Naive thymus-derived CD4-positive, alpha-beta T cell (primary cell): Measurements from ENCODE around the gene TAAR1. TPM values are rescaled to one million over a fixed set of nuclear protein-coding genes. Genes with fewer than 3 reads are reported as not detected.
"Not testable (repeated sequence)": the region's sequence is repeated elsewhere in the genome, so short reads cannot be mapped to it uniquely, and the experiment has no call there.

Experiments
- ATAC-seq: fragments of 150-1000 bp; cut with Tn5 transposase; 2 replicates; pipeline ENCODE4 v1.10.0; 2021; ENCODE audit warnings: mild to moderate bottlenecking, moderate library complexity
- CTCF ChIA-PET: fragments of 350-600 bp; sonication (Branson Sonifier 250); formaldehyde crosslinking; loops from one replicate; lab custom pipeline; 2021; ENCODE audit warnings: antibody characterized with exemption; lab: Charles Lee
- POLR2A ChIA-PET: fragments of 350-600 bp; sonication (Branson Sonifier 250); formaldehyde crosslinking; loops from one replicate; lab custom pipeline; 2021; ENCODE audit warnings: antibody characterized with exemption, inconsistent platforms; lab: Charles Lee
- DNase-seq, 9 donors: peaks; one replicate each; pipeline versions ENCODE4 v3.0.0 to v3.0.0-alpha.2; 2020 to 2022; ENCODE audit warnings: mixed read lengths in 1 of 9
- H3K27ac ChIP-seq: one replicate; pipeline ENCODE4 v1.7.0; 2013; ENCODE audit warnings: mild to moderate bottlenecking, low read depth, low read length, moderate library complexity
- H3K27me3 ChIP-seq, 2 donors: one replicate each; pipeline ENCODE4 v1.7.0; 2013; ENCODE audit warnings: low read length in 2 of 2, mild to moderate bottlenecking in 2 of 2, moderate library complexity in 2 of 2; ENCODE audit not compliant: control insufficient read depth in 2 of 2, insufficient read depth in 2 of 2
- H3K36me3 ChIP-seq, 3 experiments: 1 replicate in 2 of 3; 2 replicates in 1 of 3; pipeline ENCODE4 v1.7.0; 2013; ENCODE audit warnings: low read length in 3 of 3, mild to moderate bottlenecking in 3 of 3, moderate library complexity in 1 of 3; ENCODE audit not compliant: insufficient read depth in 3 of 3, control insufficient read depth in 2 of 3
- H3K4me1 ChIP-seq, 2 donors: one replicate each; pipeline ENCODE4 v1.7.0; 2013; ENCODE audit warnings: low read length in 2 of 2, mild to moderate bottlenecking in 2 of 2, moderate library complexity in 1 of 2; ENCODE audit not compliant: control insufficient read depth in 2 of 2, insufficient read depth in 2 of 2
- H3K4me3 ChIP-seq: 2 replicates; pipeline ENCODE4 v1.7.0; 2013; ENCODE audit warnings: mild to moderate bottlenecking, low read length
- H3K9me3 ChIP-seq, 3 experiments: 1 replicate in 2 of 3; 2 replicates in 1 of 3; pipeline ENCODE4 v1.7.0; 2013; ENCODE audit warnings: low read length in 3 of 3; ENCODE audit not compliant: control insufficient read depth in 2 of 3
- H3K27ac Mint-ChIP-seq, 9 donors: one replicate each; pipeline ENCODE4 v1.8.0; 2020 to 2022; ENCODE audit warnings: mixed read lengths in 9 of 9, mild to moderate bottlenecking in 8 of 9, moderate library complexity in 5 of 9, inconsistent platforms in 2 of 9
- H3K27me3 Mint-ChIP-seq, 5 donors: one replicate each; pipeline ENCODE4 v1.8.0; 2021 to 2022; ENCODE audit warnings: mixed read lengths in 5 of 5, mild to moderate bottlenecking in 1 of 5
- H3K36me3 Mint-ChIP-seq, 5 donors: one replicate each; pipeline ENCODE4 v1.8.0; 2020 to 2022; ENCODE audit warnings: mixed read lengths in 5 of 5, mild to moderate bottlenecking in 3 of 5, inconsistent platforms in 1 of 5
- H3K4me1 Mint-ChIP-seq, 7 donors: one replicate each; pipeline ENCODE4 v1.8.0; 2020 to 2022; ENCODE audit warnings: mixed read lengths in 7 of 7, mild to moderate bottlenecking in 3 of 7, inconsistent platforms in 1 of 7
- H3K4me3 Mint-ChIP-seq, 10 donors: one replicate each; pipeline ENCODE4 v1.8.0; 2020 to 2022; ENCODE audit warnings: mild to moderate bottlenecking in 10 of 10, mixed read lengths in 10 of 10, moderate library complexity in 6 of 10, inconsistent platforms in 2 of 10
- H3K9me3 Mint-ChIP-seq, 11 donors: one replicate each; pipeline ENCODE4 v1.8.0; 2020 to 2022; ENCODE audit warnings: mixed read lengths in 11 of 11, mild to moderate bottlenecking in 4 of 11, inconsistent platforms in 1 of 11, moderate library complexity in 1 of 11
- intact Hi-C, 2 donors: fragments of 100-400 bp; cut with micrococcal nuclease; formaldehyde crosslinking; loops; one replicate each; pipeline ENCODE4 v1.15.1; 2023
- polyA plus RNA-seq, 2 donors: library from polyadenylated mRNA; unstranded; fragments of 300-500 nt; fragmentation: Illumina TruSeq; gene quantifications; one replicate each; pipeline ENCODE4 v1.2.3, GENCODE V29; 2021
- total RNA-seq, 6 experiments: library from RNA in 5 of 6; stranded (reverse) in 5 of 6; gene quantifications; 1 replicate in 5 of 6; 2 replicates in 1 of 6; pipeline ENCODE4 v1.2.3 and lab custom pipeline; 2021 to 2026

TAAR1 gene
- total and polyA plus RNA-seq, 7 experiments from 2014 or later: not detected

- Histone ChIP-seq H3K4me1 (peaks cover 0 to 9% of the 10 kb centered on the region in 2 donors), H3K9me3 (no peaks in the 10 kb centered on the region), H3K4me3 (no peak overlapping the region), H3K36me3 (no peaks in the 10 kb centered on the region), H3K27me3 (no peaks in the 10 kb centered on the region), H3K27ac (no peak overlapping the region)
- H3K4me3 Mint-ChIP-seq: no peak overlapping the region
- intact Hi-C loops: no loop called here
- peak overlapping the region in 1 of 9 donors; percentile 36 for H3K27ac Mint-ChIP-seq
- ATAC-seq (peak; percentile 54), DNase-seq (peak in 1 of 9 donors; percentile 18)
- H3K27me3 Mint-ChIP-seq: peaks cover 0 to 16% (median 0%) of the 10 kb centered on the region in 5 donors
- CTCF ChIA-PET: no interaction called here
- H3K9me3 Mint-ChIP-seq: no peaks in the 10 kb centered on the region
- H3K4me1 Mint-ChIP-seq: peaks cover 0 to 4% (median 0%) of the 10 kb centered on the region in 7 donors
- no peaks in the 10 kb centered on the region for H3K36me3 Mint-ChIP-seq
- POLR2A ChIA-PET: no interaction called here
Observed at GRCh38 chr6:132648356-132648755, 10.6 kb downstream of the TAAR1 start.

DNA sequence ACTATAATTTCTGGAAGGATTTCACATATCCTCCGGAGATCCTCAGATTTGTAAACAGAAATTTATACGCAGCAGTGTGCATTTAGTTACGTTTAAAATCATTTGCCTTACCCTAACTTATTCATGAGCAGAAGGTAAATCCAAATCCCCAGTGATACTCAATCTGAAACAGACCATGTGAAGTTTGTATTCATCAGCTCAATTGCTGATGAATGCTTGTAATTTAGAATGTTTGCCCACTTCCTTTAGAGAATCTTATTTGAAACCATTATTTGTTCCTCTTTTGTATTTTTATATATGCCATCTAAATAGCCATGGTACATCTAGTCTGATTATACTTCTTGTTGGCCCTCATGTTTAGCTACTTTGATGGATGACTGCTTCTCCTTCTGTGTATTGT lies 15.4 kb downstream of the TAAR1 start:
- intact Hi-C loops: no loop called here
- Histone ChIP-seq H3K4me3 (no peak overlapping the region), H3K27me3 (no peaks in the 10 kb centered on the region), H3K4me1 (peaks cover 0 to 4% of the 10 kb centered on the region in 2 donors), H3K9me3 (no peaks in the 10 kb centered on the region), H3K36me3 (no peaks in the 10 kb centered on the region), H3K27ac (no peak overlapping the region)
- DNase-seq (no peak), ATAC-seq (no peak)
- CTCF ChIA-PET: no interaction called here
- Mint-ChIP-seq H3K9me3 (no peaks in the 10 kb centered on the region), H3K4me1 (peaks cover 0 to 4% (median 0%) of the 10 kb centered on the region in 7 donors), H3K27ac (no peak overlapping the region), H3K4me3 (no peak overlapping the region), H3K36me3 (no peaks in the 10 kb centered on the region), H3K27me3 (peaks cover 0 to 31% (median 10%) of the 10 kb centered on the region in 5 donors)
- POLR2A ChIA-PET: no interaction called here

DNA sequence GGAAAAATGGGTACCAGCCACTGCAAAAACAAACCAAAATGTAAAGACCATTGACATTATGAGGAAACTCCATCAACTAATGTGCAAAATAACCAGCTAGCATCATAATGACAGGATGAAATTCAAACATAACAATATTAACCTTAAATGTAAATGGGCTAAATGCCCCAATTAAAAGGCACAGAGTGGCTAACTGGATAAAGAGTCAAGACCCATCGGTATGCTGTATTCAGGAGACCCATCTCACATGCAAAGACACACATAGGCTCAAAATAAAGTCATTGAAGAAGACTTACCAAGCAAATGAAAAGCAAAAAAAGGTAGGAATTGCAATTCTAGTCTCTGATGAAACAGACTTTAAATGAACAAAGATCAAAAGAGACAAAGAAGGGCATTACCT lies 21.8 kb downstream of the TAAR1 start:
- H3K4me1 ChIP-seq, DNase-seq, H3K4me3 Mint-ChIP-seq, H3K36me3 ChIP-seq, H3K9me3 ChIP-seq, H3K27me3 ChIP-seq, intact Hi-C loops, ATAC-seq, H3K4me3 ChIP-seq, H3K36me3 Mint-ChIP-seq, POLR2A ChIA-PET, H3K27ac ChIP-seq, H3K27ac Mint-ChIP-seq, H3K4me1 Mint-ChIP-seq, CTCF ChIA-PET: not testable (repeated sequence)
- Mint-ChIP-seq H3K9me3 (peaks cover 0 to 13% (median 0%) of the 10 kb centered on the region in 11 donors), H3K27me3 (peaks cover 35 to 44% (median 42%) of the 10 kb centered on the region in 5 donors)

GRCh38 chr6:132635906-132636305 lies 23.1 kb downstream of the TAAR1 start:
- ATAC-seq, H3K9me3 ChIP-seq, H3K4me1 Mint-ChIP-seq, H3K4me3 ChIP-seq, H3K27ac ChIP-seq, DNase-seq, H3K27ac Mint-ChIP-seq, H3K4me3 Mint-ChIP-seq, H3K27me3 ChIP-seq, intact Hi-C loops, H3K36me3 Mint-ChIP-seq, H3K4me1 ChIP-seq, H3K36me3 ChIP-seq, POLR2A ChIA-PET, CTCF ChIA-PET: not testable (repeated sequence)
- Mint-ChIP-seq H3K9me3 (peaks cover 0 to 13% (median 0%) of the 10 kb centered on the region in 11 donors), H3K27me3 (peaks cover 35 to 47% (median 42%) of the 10 kb centered on the region in 5 donors)

DNA sequence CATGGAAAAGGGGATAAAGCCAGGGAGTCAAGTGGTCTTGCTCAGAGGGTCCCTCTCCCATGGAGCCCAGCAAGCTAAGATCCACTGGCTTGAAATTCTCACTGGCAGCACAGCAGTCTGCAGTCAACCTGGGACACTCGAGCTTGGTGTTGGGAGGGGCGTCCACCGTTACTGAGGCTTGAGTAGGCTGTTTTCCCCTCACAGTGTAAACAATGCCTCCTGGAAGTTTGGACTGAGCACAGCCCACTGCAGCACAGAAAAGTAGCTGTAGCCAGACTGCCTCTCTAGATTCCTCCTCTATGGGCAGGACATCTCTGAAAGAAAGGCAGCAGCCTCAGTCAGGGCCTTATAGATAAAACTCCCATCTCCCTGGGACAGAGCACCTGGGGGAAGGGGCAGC lies 23.7 kb downstream of the TAAR1 start:
- H3K27ac ChIP-seq, H3K36me3 Mint-ChIP-seq, H3K4me3 Mint-ChIP-seq, H3K9me3 ChIP-seq, DNase-seq, H3K4me3 ChIP-seq, H3K4me1 Mint-ChIP-seq, CTCF ChIA-PET, H3K27ac Mint-ChIP-seq, H3K36me3 ChIP-seq, ATAC-seq, POLR2A ChIA-PET, H3K27me3 ChIP-seq, intact Hi-C loops, H3K4me1 ChIP-seq: not testable (repeated sequence)
- Mint-ChIP-seq H3K9me3 (peaks cover 0 to 13% (median 0%) of the 10 kb centered on the region in 11 donors), H3K27me3 (peaks cover 33 to 52% (median 42%) of the 10 kb centered on the region in 5 donors)

DNA sequence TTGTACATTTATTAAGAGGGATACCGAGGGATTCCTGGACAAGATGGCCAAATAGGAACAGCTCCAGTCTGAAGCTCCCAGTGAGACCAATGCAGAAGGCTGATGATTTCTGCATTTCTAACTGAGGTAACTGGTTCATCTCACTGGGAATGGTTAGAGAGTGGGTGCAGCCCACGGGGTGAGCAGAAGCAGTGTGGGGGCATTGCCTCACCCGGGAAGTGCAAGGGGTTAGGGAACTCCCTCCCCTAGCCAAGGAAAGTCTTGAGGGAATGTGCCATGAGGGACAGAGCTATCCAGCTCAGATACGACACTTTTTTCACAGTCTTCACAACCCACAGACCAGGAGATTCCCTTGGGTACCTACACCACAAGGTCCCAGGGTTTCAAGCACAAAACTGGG lies 24.2 kb downstream of the TAAR1 start:
- H3K4me1 ChIP-seq: no peaks in the 10 kb centered on the region
- no peaks in the 10 kb centered on the region for H3K9me3 ChIP-seq
- DNase-seq (no peak), ATAC-seq (no peak)
- Mint-ChIP-seq H3K27me3 (peaks cover 33 to 52% (median 42%) of the 10 kb centered on the region in 5 donors), H3K27ac (no peak overlapping the region), H3K4me1 (no peaks in the 10 kb centered on the region), H3K36me3 (no peaks in the 10 kb centered on the region), H3K9me3 (peaks cover 0 to 13% (median 0%) of the 10 kb centered on the region in 11 donors), H3K4me3 (no peak overlapping the region)
- ChIA-PET CTCF (no interaction called here), POLR2A (no interaction called here)
- no peak overlapping the region for H3K27ac ChIP-seq
- H3K36me3 ChIP-seq: no peaks in the 10 kb centered on the region
- no peak overlapping the region for H3K4me3 ChIP-seq
- intact Hi-C loops: no loop called here
- H3K27me3 ChIP-seq: no peaks in the 10 kb centered on the region

DNA sequence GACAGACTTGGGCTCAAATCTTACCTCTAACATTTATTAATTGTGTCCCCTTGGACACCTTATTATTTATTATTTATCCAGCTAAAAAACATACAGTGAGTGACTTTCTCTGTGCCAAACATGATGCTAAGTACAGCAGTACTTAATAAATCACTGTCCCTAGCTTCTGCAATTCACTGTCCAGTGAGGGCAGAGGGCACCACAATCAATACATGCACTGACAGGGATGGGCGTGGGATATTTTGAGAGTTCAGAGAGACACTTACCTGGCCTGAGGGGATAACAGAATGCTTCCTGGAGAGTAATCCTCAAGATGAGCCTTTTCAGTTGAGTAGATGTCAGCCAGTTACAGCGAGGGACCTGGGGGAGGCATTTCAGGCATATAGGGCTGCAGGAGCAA lies 25.6 kb downstream of the TAAR1 start:
- H3K36me3 Mint-ChIP-seq: no peaks in the 10 kb centered on the region
- intact Hi-C loops: no loop called here
- H3K36me3 ChIP-seq: no peaks in the 10 kb centered on the region
- no peaks in the 10 kb centered on the region for H3K4me1 Mint-ChIP-seq
- H3K27ac ChIP-seq: no peak overlapping the region
- CTCF ChIA-PET: interaction anchor here (0.6 kb wide), 1 partner anchor 8 kb away, joined by 3 read pairs; no protein-coding TSS in a partner anchor
- no peak overlapping the region for H3K27ac Mint-ChIP-seq
- no peaks in the 10 kb centered on the region for H3K9me3 ChIP-seq
- no peaks in the 10 kb centered on the region for H3K4me1 ChIP-seq
- no peak overlapping the region for H3K4me3 ChIP-seq
- no peaks in the 10 kb centered on the region for H3K27me3 ChIP-seq
- ATAC-seq (no peak), DNase-seq (no peak)
- no peak overlapping the region for H3K4me3 Mint-ChIP-seq
- peaks cover 32 to 55% (median 53%) of the 10 kb centered on the region in 5 donors for H3K27me3 Mint-ChIP-seq
- POLR2A ChIA-PET: no interaction called here
- H3K9me3 Mint-ChIP-seq: peaks cover 0 to 13% (median 3%) of the 10 kb centered on the region in 11 donors
